Prostate gland (tissue), 2 donors: ENCODE results near the gene AKAP13.

Source experiments
- CTCF ChIP-seq, 4 experiments: fragments of 200-600 bp in 2 of 4; fragments of 450-650 bp in 2 of 4; sonication (generic) in 2 of 4; IDR thresholded peaks; 1 replicate in 3 of 4; 2 replicates in 1 of 4; pipeline ENCODE4 v1.5.1; 2016 to 2019; ENCODE audit warnings: antibody characterized with exemption in 4 of 4, mild to moderate bottlenecking in 2 of 4, moderate library complexity in 2 of 4
- POLR2A ChIP-seq: fragments of 450-650 bp; IDR thresholded peaks from one replicate; pipeline ENCODE4 v1.6.1; 2016; ENCODE audit warnings: antibody characterized with exemption, mild to moderate bottlenecking

DNA sequence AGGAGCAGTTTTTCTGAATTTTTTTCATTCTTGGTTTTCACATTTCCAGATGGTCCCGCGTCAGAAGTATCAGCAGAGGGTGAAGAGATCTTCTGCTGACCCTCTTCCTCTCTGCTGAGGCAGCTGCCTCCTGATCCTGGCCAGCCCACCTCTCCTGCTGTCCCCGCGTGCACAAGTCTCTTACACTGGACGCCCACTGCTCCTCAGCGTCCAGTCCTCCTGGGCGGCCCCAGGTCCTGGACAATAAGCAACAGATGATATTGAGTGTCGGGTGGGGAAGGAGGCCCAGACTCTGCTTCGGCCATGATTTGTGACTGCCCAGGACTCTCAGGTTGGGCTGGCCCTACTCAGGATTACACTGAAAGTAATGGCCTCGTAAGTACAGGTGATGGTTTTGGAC lies 364.2 kb downstream of the AKAP13 start:
- no peak for TF ChIP-seq CTCF (IDR thresholded peaks at IDR 0.05)
- no peak for TF ChIP-seq POLR2A
